Measurements from ENCODE around the gene GNL2. TPM values are rescaled to one million over a fixed set of nuclear protein-coding genes. Genes with fewer than 3 reads are reported as not detected.

Gene GNL2
- polyA plus RNA-seq (49.7 to 81.0 TPM (median 52.7 TPM) in 3 replicates), polyA minus RNA-seq (27.2 to 64.3 TPM (median 40.2 TPM) in 3 replicates)
- 225 TPM for polyA plus RNA-seq (2011; ENCODE audit: low read depth)
- polyA plus RNA-seq (2011; cell fraction: cytosol; rRNA removed), result 38.2 and 48.0 TPM in 2 replicates
- polyA plus RNA-seq (2011; cell fraction: nucleus; rRNA removed), result 71.0 and 93.5 TPM in 2 replicates
- polyA plus RNA-seq (2012; ENCODE audit: low replicate concordance), result 43.2 and 100 TPM in 2 replicates
- polyA minus RNA-seq (2011; cell fraction: cytosol; rRNA and poly(A)+ RNA removed), result 49.5 TPM
- polyA minus RNA-seq (2011; cell fraction: nucleus; rRNA and poly(A)+ RNA removed), result 55.9 and 57.2 TPM in 2 replicates

DNA sequence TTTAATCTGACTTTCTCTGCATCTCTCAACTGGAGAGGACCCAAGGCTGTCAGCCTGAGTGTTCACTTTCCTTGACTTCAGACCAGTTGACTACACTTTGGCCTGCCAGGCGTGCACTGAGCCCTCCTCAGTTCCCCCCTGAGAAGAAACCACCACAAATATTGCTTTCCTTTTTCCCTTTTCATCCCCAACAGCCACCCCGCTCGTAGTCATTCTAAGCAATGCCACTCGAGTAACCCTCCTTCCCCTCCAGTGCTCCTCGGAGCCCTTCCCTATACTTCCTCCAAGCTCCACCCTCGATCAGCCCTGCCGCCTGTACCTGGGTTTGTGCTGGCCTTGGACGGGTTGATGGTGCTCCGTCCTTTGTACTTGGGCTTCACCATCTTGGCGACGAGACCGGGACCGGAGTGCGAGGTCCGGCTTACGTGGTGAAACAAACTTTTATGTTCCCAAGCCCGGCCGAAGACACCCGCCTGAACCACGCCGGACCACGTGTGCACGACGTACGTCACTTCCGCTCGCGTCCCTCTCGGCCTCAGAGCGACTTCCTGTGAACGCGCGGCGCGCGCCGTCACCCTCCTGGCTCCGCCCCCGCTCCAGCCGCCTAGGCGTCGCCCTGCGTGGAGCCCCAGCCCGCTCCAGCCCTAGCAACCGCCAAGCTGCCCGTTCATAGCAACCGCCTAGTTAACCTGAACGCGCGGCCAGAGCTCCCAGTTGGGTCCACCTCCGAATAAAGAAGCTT lies at the start of gene GNL2:
GNL2 (minus strand) TSS at position 498 of the 742 bp plus-strand sequence; CDS start at position 383, 115 bp downstream.
- FAIRE-seq, result peak; percentile 32
- H3K4me1 ChIP-seq (ENCODE audit: control insufficient read depth, extremely low read depth, insufficient read depth, low read length), result peaks cover 16% of the 10 kb centered on the region
- H3K9me1 ChIP-seq (ENCODE audit: control insufficient read depth, extremely low read depth, insufficient read depth, low read length), result no peaks in the 10 kb centered on the region
- no peaks in the 10 kb centered on the region for H3K9me3 ChIP-seq (ENCODE audit: control insufficient read depth, low read depth, low read length)
- peak within 1 kb of the TSS; percentile 99 for H3K4me2 ChIP-seq (ENCODE audit: control insufficient read depth, extremely low read depth, insufficient read depth, low read depth, low read length)
- no peaks in the 10 kb centered on the region for H3K27me3 ChIP-seq (ENCODE audit: control insufficient read depth, extremely low read depth, insufficient read depth, low read length)
- peak; percentile 69 for DNase-seq (ENCODE audit: low read depth, low spot score)
- H4K20me1 ChIP-seq (ENCODE audit: control insufficient read depth, extremely low read depth, insufficient read depth, low read length), result peaks cover 3% of the 10 kb centered on the region
- peak within 1 kb of the TSS; percentile 84 to 99 (median 97) for H3K4me3 ChIP-seq (ENCODE audit: control insufficient read depth in 2 of 3, extremely low read depth in 1 of 3, insufficient read depth in 2 of 3, low read depth in 1 of 3, low read length in 3 of 3)
- H2AFZ ChIP-seq (ENCODE audit: control insufficient read depth, low read length), result peak within 1 kb of the TSS; percentile 100
- dilution Hi-C loops (cut with MboI; ENCODE audit: extremely low pct_ligation_motif_present, low sequenced_read_pairs), result loop anchor here (25.0 kb wide), 1 partner anchor 92 kb away; the partner anchor contains the start of gene CDCA8
- H3K27ac ChIP-seq (ENCODE audit: control insufficient read depth, insufficient read depth, low read length), result peak within 1 kb of the TSS; percentile 95
- peak within 1 kb of the TSS; percentile 97 for H3K9ac ChIP-seq (ENCODE audit: control insufficient read depth, extremely low read depth, insufficient read depth, low read length)
- H3K79me2 ChIP-seq (ENCODE audit: control insufficient read depth, insufficient read depth, low read length), result peaks cover 47% of the 10 kb centered on the region
- H3K36me3 ChIP-seq (ENCODE audit: control insufficient read depth in 2 of 2, extremely low read depth in 1 of 2, insufficient read depth in 2 of 2, low read length in 2 of 2), result peaks cover 5 to 21% of the 10 kb centered on the region in 2 experiments
- TF ChIP-seq EZH2 (IDR thresholded peaks at IDR 0.05; ENCODE audit: low read length), result no peak
- TF ChIP-seq, protein P1, sequence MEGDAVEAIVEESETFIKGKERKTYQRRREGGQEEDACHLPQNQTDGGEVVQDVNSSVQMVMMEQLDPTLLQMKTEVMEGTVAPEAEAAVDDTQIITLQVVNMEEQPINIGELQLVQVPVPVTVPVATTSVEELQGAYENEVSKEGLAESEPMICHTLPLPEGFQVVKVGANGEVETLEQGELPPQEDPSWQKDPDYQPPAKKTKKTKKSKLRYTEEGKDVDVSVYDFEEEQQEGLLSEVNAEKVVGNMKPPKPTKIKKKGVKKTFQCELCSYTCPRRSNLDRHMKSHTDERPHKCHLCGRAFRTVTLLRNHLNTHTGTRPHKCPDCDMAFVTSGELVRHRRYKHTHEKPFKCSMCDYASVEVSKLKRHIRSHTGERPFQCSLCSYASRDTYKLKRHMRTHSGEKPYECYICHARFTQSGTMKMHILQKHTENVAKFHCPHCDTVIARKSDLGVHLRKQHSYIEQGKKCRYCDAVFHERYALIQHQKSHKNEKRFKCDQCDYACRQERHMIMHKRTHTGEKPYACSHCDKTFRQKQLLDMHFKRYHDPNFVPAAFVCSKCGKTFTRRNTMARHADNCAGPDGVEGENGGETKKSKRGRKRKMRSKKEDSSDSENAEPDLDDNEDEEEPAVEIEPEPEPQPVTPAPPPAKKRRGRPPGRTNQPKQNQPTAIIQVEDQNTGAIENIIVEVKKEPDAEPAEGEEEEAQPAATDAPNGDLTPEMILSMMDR (optimal IDR thresholded peaks at IDR 0.05 in 1 of 3, IDR thresholded peaks at IDR 0.05 in 1 of 3, conservative IDR thresholded peaks at IDR 0.05 in 1 of 3; ENCODE audit: extremely low read depth in 1 of 3, insufficient read depth in 2 of 3, low read length in 3 of 3), result no peak

DNA sequence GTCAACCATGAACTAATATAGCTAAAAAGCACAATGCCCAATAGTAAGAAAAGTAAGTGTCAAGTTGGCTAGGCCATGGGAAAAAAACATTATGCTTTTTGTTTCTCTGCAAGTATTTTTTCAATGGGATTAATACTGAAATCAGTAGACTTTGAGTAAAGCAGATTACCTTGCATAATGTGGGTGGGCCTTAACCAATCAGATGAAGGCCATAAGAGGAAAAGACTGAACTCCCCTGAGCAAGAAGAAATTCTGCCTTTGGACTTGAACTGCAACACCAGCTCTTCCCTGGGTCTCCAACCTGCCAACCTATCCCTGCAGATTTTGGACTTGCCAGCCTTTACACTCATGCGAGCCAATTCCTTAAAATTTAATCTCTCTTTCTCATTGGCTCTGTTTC lies 45.3 kb upstream of the GNL2 start:
- H3K4me2 ChIP-seq (ENCODE audit: control insufficient read depth, extremely low read depth, insufficient read depth, low read depth, low read length), result no peak overlapping the region
- no peaks in the 10 kb centered on the region for H3K79me2 ChIP-seq (ENCODE audit: control insufficient read depth, insufficient read depth, low read length)
- no peak overlapping the region for H2AFZ ChIP-seq (ENCODE audit: control insufficient read depth, low read length)
- no peak overlapping the region for H3K27ac ChIP-seq (ENCODE audit: control insufficient read depth, insufficient read depth, low read length)
- H3K27me3 ChIP-seq (ENCODE audit: control insufficient read depth, extremely low read depth, insufficient read depth, low read length), result peaks cover 46% of the 10 kb centered on the region
- H4K20me1 ChIP-seq (ENCODE audit: control insufficient read depth, extremely low read depth, insufficient read depth, low read length), result no peaks in the 10 kb centered on the region
- no peak overlapping the region for H3K9ac ChIP-seq (ENCODE audit: control insufficient read depth, extremely low read depth, insufficient read depth, low read length)
- no peaks in the 10 kb centered on the region for H3K9me3 ChIP-seq (ENCODE audit: control insufficient read depth, low read depth, low read length)
- no peak for TF ChIP-seq EZH2 (IDR thresholded peaks at IDR 0.05; ENCODE audit: low read length)
- TF ChIP-seq, protein P1 (optimal IDR thresholded peaks at IDR 0.05 in 1 of 3, IDR thresholded peaks at IDR 0.05 in 1 of 3, conservative IDR thresholded peaks at IDR 0.05 in 1 of 3; ENCODE audit: extremely low read depth in 1 of 3, insufficient read depth in 2 of 3, low read length in 3 of 3), result no peak
- H3K9me1 ChIP-seq (ENCODE audit: control insufficient read depth, extremely low read depth, insufficient read depth, low read length), result no peaks in the 10 kb centered on the region
- H3K36me3 ChIP-seq (ENCODE audit: control insufficient read depth in 2 of 2, extremely low read depth in 1 of 2, insufficient read depth in 2 of 2, low read length in 2 of 2), result no peaks in the 10 kb centered on the region
- no peak overlapping the region for H3K4me3 ChIP-seq (ENCODE audit: control insufficient read depth in 2 of 3, extremely low read depth in 1 of 3, insufficient read depth in 2 of 3, low read depth in 1 of 3, low read length in 3 of 3)
- dilution Hi-C loops (cut with MboI; ENCODE audit: extremely low pct_ligation_motif_present, low sequenced_read_pairs), result no loop called here
- H3K4me1 ChIP-seq (ENCODE audit: control insufficient read depth, extremely low read depth, insufficient read depth, low read length), result no peaks in the 10 kb centered on the region
- FAIRE-seq (no peak), DNase-seq (ENCODE audit: low read depth, low spot score) (no peak)
